HCT116 (cell line): ENCODE data around the gene ITGA7. TPM values are rescaled to one million over a fixed set of nuclear protein-coding genes. Genes with fewer than 3 reads are reported as not detected.

ENCODE experiments used
- ATAC-seq: fragments of 200-7000 bp; cut with Tn5 transposase; 2 replicates; pipeline ENCODE4 v1.9.1; 2020; ENCODE audit warnings: mild to moderate bottlenecking, moderate library complexity
- BruUV-seq: library from RNA; stranded (reverse); fragments of 400-500 nt; replicated peaks from 2 replicates; lab custom pipeline; 2021; lab: Mats Ljungman, UMichigan
- CTCF ChIA-PET: fragments of 300-600 bp; sonication (Branson Sonifier 250); formaldehyde crosslinking; loops from one replicate; lab custom pipeline; 2021; ENCODE audit warnings: antibody characterized with exemption; lab: Charles Lee
- POLR2A ChIA-PET: fragments of 300-600, 350-600 bp; sonication (Branson Sonifier 250); formaldehyde crosslinking; loops from one replicate; lab custom pipeline; 2021; ENCODE audit warnings: antibody characterized with exemption; lab: Charles Lee
- RAD21 ChIA-PET, 2 experiments: fragments of 300-600 bp; sonication (Branson Sonifier 250); formaldehyde crosslinking; loops; one replicate each; lab custom pipeline; 2023; ENCODE audit warnings: low total read pairs in 2 of 2; ENCODE audit not compliant: uncharacterized antibody in 2 of 2, unreplicated experiment in 2 of 2, low non-redundant PET in 1 of 2; lab: Charles Lee
- DNase-seq: peaks from one replicate; pipeline ENCODE4 v3.0.0-alpha.2; 2010; ENCODE audit warnings: low read depth, low spot score
- H2AFZ ChIP-seq: fragments of 200-600 bp; shearing (Covaris generic), sonication (generic); 2 replicates; pipeline ENCODE4 v1.6.1; 2017; ENCODE audit warnings: low read depth, mixed run types, mixed read lengths, antibody characterized with exemption, low read length; ENCODE audit not compliant: poor library complexity, severe bottlenecking
- H3K27ac ChIP-seq: 2 replicates; pipeline ENCODE4 v1.5.1; 2012; ENCODE audit warnings: low read depth, low read length
- H3K27me3 ChIP-seq: fragments of 200-600 bp; sonication (generic); 2 replicates; pipeline ENCODE4 v1.6.1; 2016; ENCODE audit warnings: mixed run types, low read length, mixed read lengths; ENCODE audit not compliant: insufficient read depth
- H3K36me3 ChIP-seq, 2 experiments: fragments of 200-500 bp in 1 of 2; fragments of 200-600 bp in 1 of 2; sonication (Bioruptor generic) in 1 of 2; sonication (generic) in 1 of 2; 2 replicates each; pipeline versions ENCODE4 v1.5.1 to v1.6.1; 2014 to 2016; ENCODE audit warnings: low read length in 2 of 2, inconsistent platforms in 1 of 2, mixed read lengths in 1 of 2, mixed run types in 1 of 2; ENCODE audit not compliant: insufficient read depth in 2 of 2, control insufficient read depth in 1 of 2
- H3K4me1 ChIP-seq, 2 experiments: fragments of 200-600 bp in 1 of 2; sonication (generic) in 1 of 2; 2 replicates each; pipeline versions ENCODE4 v1.5.1 to v1.6.1; 2012 to 2017; ENCODE audit warnings: low read length in 2 of 2, inconsistent platforms in 1 of 2, mild to moderate bottlenecking in 1 of 2, mixed read lengths in 1 of 2, mixed run types in 1 of 2, moderate library complexity in 1 of 2; ENCODE audit not compliant: insufficient read depth in 2 of 2, control insufficient read depth in 1 of 2
- H3K4me2 ChIP-seq: fragments of 200-600 bp; sonication (generic); 2 replicates; pipeline ENCODE4 v1.6.1; 2017; ENCODE audit warnings: mixed run types, low read length, mixed read lengths
- H3K4me3 ChIP-seq, 2 experiments: fragments of 200-600 bp in 1 of 2; sonication (generic) in 1 of 2; replicated peaks in 1 of 2; 2 replicates each; pipeline ENCODE4 v1.5.1; 2011 to 2016; ENCODE audit warnings: low read length in 2 of 2, control low read depth in 1 of 2, low read depth in 1 of 2, mild to moderate bottlenecking in 1 of 2, mixed read lengths in 1 of 2, mixed run types in 1 of 2
- H3K79me2 ChIP-seq: fragments of 200-600 bp; sonication (generic); 2 replicates; pipeline ENCODE4 v1.6.1; 2017; ENCODE audit warnings: mild to moderate bottlenecking, mixed run types, low read length, moderate library complexity, mixed read lengths; ENCODE audit not compliant: insufficient read depth
- H3K9ac ChIP-seq: fragments of 200-600 bp; sonication (generic); 2 replicates; pipeline ENCODE4 v1.6.1; 2016; ENCODE audit warnings: low read length, mixed read lengths
- H3K9me2 ChIP-seq: fragments of 200-600 bp; sonication (generic), shearing (Covaris generic); 2 replicates; pipeline ENCODE4 v1.6.1; 2017; ENCODE audit warnings: mixed run types, mild to moderate bottlenecking, moderate library complexity; ENCODE audit not compliant: insufficient read depth
- H3K9me3 ChIP-seq, 2 experiments: fragments of 200-500 bp in 1 of 2; fragments of 200-600 bp in 1 of 2; sonication (Bioruptor generic) in 1 of 2; sonication (generic) in 1 of 2; 2 replicates each; pipeline ENCODE4 v1.6.1; 2014 to 2017; ENCODE audit warnings: low read length in 2 of 2, mixed read lengths in 2 of 2, inconsistent platforms in 1 of 2, low read depth in 1 of 2, mild to moderate bottlenecking in 1 of 2, mixed run types in 1 of 2, moderate library complexity in 1 of 2; ENCODE audit not compliant: control insufficient read depth in 1 of 2, insufficient read depth in 1 of 2
- H4K20me1 ChIP-seq: fragments of 200-600 bp; sonication (generic), shearing (Covaris generic); 2 replicates; pipeline ENCODE4 v1.6.1; 2017; ENCODE audit warnings: mixed run types, mild to moderate bottlenecking, moderate library complexity; ENCODE audit not compliant: insufficient read depth
- ATF3 ChIP-seq: IDR thresholded peaks from 2 replicates; pipeline ENCODE4 v1.6.1; 2012
- CBX3 ChIP-seq: IDR thresholded peaks from 2 replicates; pipeline ENCODE4 v1.6.1; 2012; ENCODE audit warnings: low read depth
- CEBPB ChIP-seq: IDR thresholded peaks from 2 replicates; pipeline ENCODE4 v1.6.1; 2012; ENCODE audit warnings: low read depth
- CTCF ChIP-seq, 3 experiments: fragments of 200-600 bp in 1 of 3; sonication (generic) in 1 of 3; IDR thresholded peaks in 2 of 3; conservative IDR thresholded peaks in 1 of 3; 2 replicates each; pipeline ENCODE4 v1.5.1; 2012 to 2017; ENCODE audit warnings: low read depth in 2 of 3, low read length in 2 of 3, antibody characterized with exemption in 1 of 3, borderline replicate concordance in 1 of 3, control low read depth in 1 of 3, mild to moderate bottlenecking in 1 of 3, mixed read lengths in 1 of 3, mixed run types in 1 of 3, moderate library complexity in 1 of 3; ENCODE audit not compliant: insufficient read depth in 1 of 3
- EZH2phosphoT487 ChIP-seq: fragments of 200-600 bp; IDR thresholded peaks from 2 replicates; pipeline ENCODE4 v1.6.1; 2018; ENCODE audit warnings: antibody characterized with exemption, borderline replicate concordance
- FOSL1 ChIP-seq: IDR thresholded peaks from 2 replicates; pipeline ENCODE4 v1.6.1; 2012; ENCODE audit warnings: low read depth
- JUND ChIP-seq: IDR thresholded peaks from 2 replicates; pipeline ENCODE4 v1.6.1; 2012
- POLR2AphosphoS5 ChIP-seq: IDR thresholded peaks from 2 replicates; pipeline ENCODE4 v1.6.1; 2011; ENCODE audit warnings: mild to moderate bottlenecking, low read depth, low read length, moderate library complexity
- RAD21 ChIP-seq: IDR thresholded peaks from 2 replicates; pipeline ENCODE4 v1.6.1; 2012; ENCODE audit warnings: low read depth, mild to moderate bottlenecking
- SIN3A ChIP-seq: IDR thresholded peaks from 2 replicates; pipeline ENCODE4 v1.6.1; 2012; ENCODE audit warnings: low read depth
- SP1 ChIP-seq: IDR thresholded peaks from 2 replicates; pipeline ENCODE4 v1.6.1; 2012; ENCODE audit warnings: low read depth
- ZBTB33 ChIP-seq: IDR thresholded peaks from 2 replicates; pipeline ENCODE4 v1.6.1; 2011; ENCODE audit warnings: mild to moderate bottlenecking, low read length, moderate library complexity; ENCODE audit not compliant: insufficient replicate concordance; ENCODE audit errors: extremely low read depth
- ZFX ChIP-seq: fragments of 450-650 bp; IDR thresholded peaks from 2 replicates; pipeline ENCODE4 v1.6.1; 2017
- ZNF274 ChIP-seq: fragments of 200-500 bp; sonication (Bioruptor generic); IDR thresholded peaks from 2 replicates; pipeline ENCODE4 v1.6.1; 2014; ENCODE audit warnings: mild to moderate bottlenecking, low read depth, low read length, inconsistent platforms
- intact Hi-C: fragments of 100-400 bp; cut with micrococcal nuclease; formaldehyde crosslinking; loops from 2 replicates; pipeline ENCODE4 v1.10.0; 2022
- total RNA-seq: library from RNA; stranded (reverse); gene quantifications from one replicate; pipeline ENCODE4 v1.2.1, GENCODE V29; 2021; ENCODE audit not compliant: unreplicated experiment
- TF ChIP-seq, protein P1 (sequence below): IDR thresholded peaks from 2 replicates; pipeline ENCODE4 v1.6.1; 2012; ENCODE audit warnings: low read depth

The ITGA7 gene
- total RNA-seq, 1 experiment from 2014 or later, result 17.8 TPM

GRCh38 chr12:55652352-55652751, 55.4 kb downstream of the ITGA7 start:
- ChIA-PET POLR2A (no interaction called here), CTCF (no interaction called here)
- ATAC-seq (no peak), DNase-seq (no peak)
- Histone ChIP-seq H3K4me3 (no peak overlapping the region), H2AFZ (no peak overlapping the region), H3K9ac (no peak overlapping the region), H3K4me1 (no peaks in the 10 kb centered on the region), H4K20me1 (no peaks in the 10 kb centered on the region), H3K79me2 (no peaks in the 10 kb centered on the region), H3K27me3 (no peaks in the 10 kb centered on the region), H3K9me2 (no peaks in the 10 kb centered on the region), H3K27ac (no peak overlapping the region), H3K36me3 (no peaks in the 10 kb centered on the region), H3K4me2 (no peak overlapping the region)
- intact Hi-C loops, result loop anchor here (10.0 kb wide), 1 partner anchor 142 kb away; no protein-coding TSS in a partner anchor
- no TSS peak for BruUV-seq
- TF ChIP-seq ZNF274 (no peak), RAD21 (no peak), EZH2phosphoT487 (no peak), ATF3 (no peak), ZBTB33 (no peak), ZFX (no peak), POLR2AphosphoS5 (no peak), SP1 (no peak), FOSL1 (no peak), CBX3 (no peak), SIN3A (no peak), CEBPB (no peak), CTCF (IDR thresholded peaks at IDR 0.05 in 2 of 3, conservative IDR thresholded peaks at IDR 0.05 in 1 of 3; ENCODE audit: borderline replicate concordance in 1 of 3, insufficient read depth in 1 of 3, low read depth in 2 of 3, low read length in 2 of 3) (no peak), JUND (no peak)
- TF ChIP-seq, protein P1, sequence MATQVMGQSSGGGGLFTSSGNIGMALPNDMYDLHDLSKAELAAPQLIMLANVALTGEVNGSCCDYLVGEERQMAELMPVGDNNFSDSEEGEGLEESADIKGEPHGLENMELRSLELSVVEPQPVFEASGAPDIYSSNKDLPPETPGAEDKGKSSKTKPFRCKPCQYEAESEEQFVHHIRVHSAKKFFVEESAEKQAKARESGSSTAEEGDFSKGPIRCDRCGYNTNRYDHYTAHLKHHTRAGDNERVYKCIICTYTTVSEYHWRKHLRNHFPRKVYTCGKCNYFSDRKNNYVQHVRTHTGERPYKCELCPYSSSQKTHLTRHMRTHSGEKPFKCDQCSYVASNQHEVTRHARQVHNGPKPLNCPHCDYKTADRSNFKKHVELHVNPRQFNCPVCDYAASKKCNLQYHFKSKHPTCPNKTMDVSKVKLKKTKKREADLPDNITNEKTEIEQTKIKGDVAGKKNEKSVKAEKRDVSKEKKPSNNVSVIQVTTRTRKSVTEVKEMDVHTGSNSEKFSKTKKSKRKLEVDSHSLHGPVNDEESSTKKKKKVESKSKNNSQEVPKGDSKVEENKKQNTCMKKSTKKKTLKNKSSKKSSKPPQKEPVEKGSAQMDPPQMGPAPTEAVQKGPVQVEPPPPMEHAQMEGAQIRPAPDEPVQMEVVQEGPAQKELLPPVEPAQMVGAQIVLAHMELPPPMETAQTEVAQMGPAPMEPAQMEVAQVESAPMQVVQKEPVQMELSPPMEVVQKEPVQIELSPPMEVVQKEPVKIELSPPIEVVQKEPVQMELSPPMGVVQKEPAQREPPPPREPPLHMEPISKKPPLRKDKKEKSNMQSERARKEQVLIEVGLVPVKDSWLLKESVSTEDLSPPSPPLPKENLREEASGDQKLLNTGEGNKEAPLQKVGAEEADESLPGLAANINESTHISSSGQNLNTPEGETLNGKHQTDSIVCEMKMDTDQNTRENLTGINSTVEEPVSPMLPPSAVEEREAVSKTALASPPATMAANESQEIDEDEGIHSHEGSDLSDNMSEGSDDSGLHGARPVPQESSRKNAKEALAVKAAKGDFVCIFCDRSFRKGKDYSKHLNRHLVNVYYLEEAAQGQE, result no peak
- TF ChIP-seq, all 23 proteins: peak for 0
- no peaks in the 10 kb centered on the region for H3K9me3 ChIP-seq
- RAD21 ChIA-PET, result no interaction called here
